ENCODE data around the gene ASRGL1. TPM values are rescaled to one million over a fixed set of nuclear protein-coding genes. Genes with fewer than 3 reads are reported as not detected.

Gene ASRGL1
- polyA plus RNA-seq (2011; rRNA removed) (13.6 and 19.5 TPM in 2 replicates), polyA plus RNA-seq (2017; fragmentation: RNase III; extraction: RNeasy Plus Mini Kit Qiagen cat#74134 plus additional on column Dnase treatment) (12.5 to 13.5 TPM (median 12.7 TPM) in 3 replicates), polyA minus RNA-seq (2011; rRNA and poly(A)+ RNA removed) (11.2 and 13.8 TPM in 2 replicates)
- polyA plus RNA-seq (2012; cell fraction: cytosol; rRNA removed): 16.9 and 21.0 TPM in 2 replicates
- polyA plus RNA-seq (2012; cell fraction: nucleus; rRNA removed): 19.3 and 22.5 TPM in 2 replicates

DNA sequence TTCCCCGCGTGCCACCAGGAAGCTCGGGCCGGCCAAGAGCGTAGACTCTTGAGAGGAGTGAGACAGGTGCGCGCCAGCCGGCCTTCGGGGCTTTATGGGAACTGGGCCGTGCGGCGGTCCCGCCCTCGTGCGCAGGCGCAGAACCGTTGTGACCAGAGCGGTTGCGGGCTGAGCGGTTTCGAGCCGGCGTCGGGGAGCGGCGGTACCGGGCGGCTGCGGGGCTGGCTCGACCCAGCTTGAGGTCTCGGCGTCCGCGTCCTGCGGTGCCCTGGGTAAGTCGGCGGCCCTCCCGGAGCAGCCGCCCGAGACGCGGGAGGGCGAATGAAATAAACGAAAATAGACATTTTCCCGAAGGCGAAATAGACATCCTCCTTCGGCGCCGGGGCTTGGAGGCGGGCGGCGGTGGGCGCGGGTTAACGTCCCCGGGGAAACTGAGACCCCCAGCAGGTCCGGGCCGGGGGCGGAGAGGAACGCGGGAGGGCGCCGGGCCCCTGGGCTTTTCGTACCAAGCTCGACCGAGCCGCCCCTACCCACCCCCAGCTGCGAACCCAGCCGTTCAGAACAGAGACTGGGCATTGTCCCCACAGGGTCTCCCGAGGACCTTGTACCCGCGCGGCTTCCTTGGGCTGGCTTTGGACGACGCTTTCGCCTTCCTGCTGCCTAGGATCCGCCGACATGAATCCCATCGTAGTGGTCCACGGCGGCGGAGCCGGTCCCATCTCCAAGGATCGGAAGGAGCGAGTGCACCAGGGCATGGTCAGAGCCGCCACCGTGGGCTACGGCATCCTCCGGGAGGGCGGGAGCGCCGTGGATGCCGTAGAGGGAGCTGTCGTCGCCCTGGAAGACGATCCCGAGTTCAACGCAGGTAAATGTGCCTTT is at the start of gene ASRGL1:
ASRGL1 (plus strand) TSS at position 146 of the 879 bp plus-strand sequence; CDS start at position 676, 530 bp downstream.
- POLR2A ChIA-PET: interaction anchor here (0.9 kb wide), 1 partner anchor 236 kb away, joined by 3 read pairs; the partner anchor contains the start of gene EEF1G
- Histone ChIP-seq H3K4me1 (no peaks in the 10 kb centered on the region), H3K4me2 (peak within 1 kb of the TSS; percentile 83), H3K4me3 (peak within 1 kb of the TSS; percentile 79), H3K27ac (peak within 1 kb of the TSS; percentile 76 to 88), H3K9me3 (no peaks in the 10 kb centered on the region)
- 1% methylated on average over 75 of the region's 98 CpGs for whole genome bisulfite sequencing (ENCODE audit: missing lambda C conversion rate)
- CTCF ChIA-PET: interaction anchor here (0.6 to 5.6 kb wide), 7 partner anchors 26 to 223 kb away, joined by 3 to 31 read pairs (median 4); no protein-coding TSS in a partner anchor
- ATAC-seq (peak; percentile 89 to 95), DNase-seq (ENCODE audit: low read depth in 1 of 2, low spot score in 1 of 2) (peak; percentile 82 to 87), FAIRE-seq (no peak)
- no peak for TF ChIP-seq EHMT2 (IDR thresholded peaks at IDR 0.05; ENCODE audit: low read depth)
- no peak for TF ChIP-seq RFX5 (IDR thresholded peaks at IDR 0.05)
- no peak for TF ChIP-seq HOXB5 (CRISPR knock-in tag; IDR thresholded peaks at IDR 0.05)
- TF ChIP-seq PHF8 (IDR thresholded peaks at IDR 0.05; ENCODE audit: borderline replicate concordance, low read depth): peak; percentile 32; the same call in 1 of the 2 replicates
- peak; percentile 50 for TF ChIP-seq POLR2A (IDR thresholded peaks at IDR 0.05; ENCODE audit: low read length)
- 0 out of 5 replicates have a peak, but pooled peaks of 1 of the 2 experiments have one; percentile 17 for TF ChIP-seq JUN (IDR thresholded peaks at IDR 0.05)
- no peak for TF ChIP-seq HEYL (CRISPR knock-in tag; IDR thresholded peaks at IDR 0.05)
- no peak for TF ChIP-seq MAZ (IDR thresholded peaks at IDR 0.05; ENCODE audit: borderline replicate concordance, low read depth, low read length)
- TF ChIP-seq, protein P1, sequence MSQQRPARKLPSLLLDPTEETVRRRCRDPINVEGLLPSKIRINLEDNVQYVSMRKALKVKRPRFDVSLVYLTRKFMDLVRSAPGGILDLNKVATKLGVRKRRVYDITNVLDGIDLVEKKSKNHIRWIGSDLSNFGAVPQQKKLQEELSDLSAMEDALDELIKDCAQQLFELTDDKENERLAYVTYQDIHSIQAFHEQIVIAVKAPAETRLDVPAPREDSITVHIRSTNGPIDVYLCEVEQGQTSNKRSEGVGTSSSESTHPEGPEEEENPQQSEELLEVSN (IDR thresholded peaks at IDR 0.05; ENCODE audit: borderline replicate concordance, low read depth): peak; percentile 94
- TF ChIP-seq, protein P2, sequence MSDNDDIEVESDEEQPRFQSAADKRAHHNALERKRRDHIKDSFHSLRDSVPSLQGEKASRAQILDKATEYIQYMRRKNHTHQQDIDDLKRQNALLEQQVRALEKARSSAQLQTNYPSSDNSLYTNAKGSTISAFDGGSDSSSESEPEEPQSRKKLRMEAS (IDR thresholded peaks at IDR 0.05): peak; percentile 86
- TF ChIP-seq ZNF302 (CRISPR knock-in tag; IDR thresholded peaks at IDR 0.05): no peak
- no peak for TF ChIP-seq TFCP2L1 (CRISPR knock-in tag; IDR thresholded peaks at IDR 0.05)
- TF ChIP-seq, protein P3, sequence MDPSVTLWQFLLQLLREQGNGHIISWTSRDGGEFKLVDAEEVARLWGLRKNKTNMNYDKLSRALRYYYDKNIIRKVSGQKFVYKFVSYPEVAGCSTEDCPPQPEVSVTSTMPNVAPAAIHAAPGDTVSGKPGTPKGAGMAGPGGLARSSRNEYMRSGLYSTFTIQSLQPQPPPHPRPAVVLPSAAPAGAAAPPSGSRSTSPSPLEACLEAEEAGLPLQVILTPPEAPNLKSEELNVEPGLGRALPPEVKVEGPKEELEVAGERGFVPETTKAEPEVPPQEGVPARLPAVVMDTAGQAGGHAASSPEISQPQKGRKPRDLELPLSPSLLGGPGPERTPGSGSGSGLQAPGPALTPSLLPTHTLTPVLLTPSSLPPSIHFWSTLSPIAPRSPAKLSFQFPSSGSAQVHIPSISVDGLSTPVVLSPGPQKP (IDR thresholded peaks at IDR 0.05; ENCODE audit: low read depth, low read length): no peak
- TF ChIP-seq RARB (CRISPR knock-in tag; IDR thresholded peaks at IDR 0.05): no peak
- TF ChIP-seq KDM5A (IDR thresholded peaks at IDR 0.05): no peak

DNA sequence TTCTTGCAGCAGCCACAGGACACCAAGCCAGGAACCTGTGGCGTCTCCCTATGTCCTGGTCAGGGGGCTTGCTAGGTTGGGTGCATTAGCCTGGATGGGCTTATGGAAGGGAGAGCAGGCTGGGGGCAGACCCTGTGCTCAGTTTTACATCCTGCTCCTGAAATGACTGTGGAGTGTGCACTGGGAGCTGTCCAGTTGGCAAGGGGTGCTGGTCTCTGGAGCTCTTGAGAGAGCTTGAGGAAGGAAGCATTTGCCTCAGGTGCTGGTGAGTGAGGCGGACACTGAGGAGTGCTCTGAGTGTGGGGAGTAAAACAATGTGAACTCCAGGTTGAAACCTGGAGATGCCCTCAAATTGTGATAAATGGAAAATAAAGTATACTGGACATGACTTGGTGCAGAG is 41.7 kb upstream of the ASRGL1 start:
- no peak for FAIRE-seq
- ChIA-PET POLR2A (no interaction called here), CTCF (interaction anchor here (1.3 kb wide), 1 partner anchor 15 kb away, joined by 5 read pairs; no protein-coding TSS in a partner anchor)
- WGBS (ENCODE audit: missing lambda C conversion rate): 3% methylated on average over 2 of the region's 2 CpGs
- H3K27ac ChIP-seq: no peak overlapping the region
- H3K4me2 ChIP-seq: no peak overlapping the region
- DNase-seq (ENCODE audit: low read depth in 1 of 2, low spot score in 1 of 2): peak in 1 of 2 experiments; percentile 17
- TF ChIP-seq ZFP36 (IDR thresholded peaks at IDR 0.05; ENCODE audit: borderline replicate concordance, partially characterized antibody) (no peak), FOXS1 (CRISPR knock-in tag; IDR thresholded peaks at IDR 0.05) (no peak)
- TF ChIP-seq, protein P4, sequence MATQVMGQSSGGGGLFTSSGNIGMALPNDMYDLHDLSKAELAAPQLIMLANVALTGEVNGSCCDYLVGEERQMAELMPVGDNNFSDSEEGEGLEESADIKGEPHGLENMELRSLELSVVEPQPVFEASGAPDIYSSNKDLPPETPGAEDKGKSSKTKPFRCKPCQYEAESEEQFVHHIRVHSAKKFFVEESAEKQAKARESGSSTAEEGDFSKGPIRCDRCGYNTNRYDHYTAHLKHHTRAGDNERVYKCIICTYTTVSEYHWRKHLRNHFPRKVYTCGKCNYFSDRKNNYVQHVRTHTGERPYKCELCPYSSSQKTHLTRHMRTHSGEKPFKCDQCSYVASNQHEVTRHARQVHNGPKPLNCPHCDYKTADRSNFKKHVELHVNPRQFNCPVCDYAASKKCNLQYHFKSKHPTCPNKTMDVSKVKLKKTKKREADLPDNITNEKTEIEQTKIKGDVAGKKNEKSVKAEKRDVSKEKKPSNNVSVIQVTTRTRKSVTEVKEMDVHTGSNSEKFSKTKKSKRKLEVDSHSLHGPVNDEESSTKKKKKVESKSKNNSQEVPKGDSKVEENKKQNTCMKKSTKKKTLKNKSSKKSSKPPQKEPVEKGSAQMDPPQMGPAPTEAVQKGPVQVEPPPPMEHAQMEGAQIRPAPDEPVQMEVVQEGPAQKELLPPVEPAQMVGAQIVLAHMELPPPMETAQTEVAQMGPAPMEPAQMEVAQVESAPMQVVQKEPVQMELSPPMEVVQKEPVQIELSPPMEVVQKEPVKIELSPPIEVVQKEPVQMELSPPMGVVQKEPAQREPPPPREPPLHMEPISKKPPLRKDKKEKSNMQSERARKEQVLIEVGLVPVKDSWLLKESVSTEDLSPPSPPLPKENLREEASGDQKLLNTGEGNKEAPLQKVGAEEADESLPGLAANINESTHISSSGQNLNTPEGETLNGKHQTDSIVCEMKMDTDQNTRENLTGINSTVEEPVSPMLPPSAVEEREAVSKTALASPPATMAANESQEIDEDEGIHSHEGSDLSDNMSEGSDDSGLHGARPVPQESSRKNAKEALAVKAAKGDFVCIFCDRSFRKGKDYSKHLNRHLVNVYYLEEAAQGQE (IDR thresholded peaks at IDR 0.05): peak; percentile 87
- ATAC-seq: peak; percentile 64 to 87
- no peaks in the 10 kb centered on the region for H3K4me1 ChIP-seq
- H3K9me3 ChIP-seq: no peaks in the 10 kb centered on the region
- H3K4me3 ChIP-seq: no peak overlapping the region

Data from A549 (cell line).